HEK293 (cell line): ENCODE measurements around the gene OSBP2.

Experiments
- CTCF ChIA-PET: fragments of 350-600 bp; formaldehyde crosslinking; extraction: SDS; loops from one replicate; lab custom pipeline; 2021; ENCODE audit warnings: antibody characterized with exemption; lab: Yijun Ruan, JAX
- POLR2A ChIA-PET: fragments of 300-600 bp; formaldehyde crosslinking; extraction: SDS; loops from one replicate; lab custom pipeline; 2020; ENCODE audit warnings: antibody characterized with exemption, inconsistent platforms; lab: Yijun Ruan, JAX
- H3K27ac ChIP-seq: fragments of 200-500 bp; sonication (Bioruptor generic); 2 replicates; pipeline ENCODE4 v1.5.1; 2014; ENCODE audit warnings: low read depth, low read length, control low read depth, inconsistent platforms; ENCODE audit errors: extremely low read depth
- H3K36me3 ChIP-seq, 2 experiments: fragments of 200-500 bp in 1 of 2; sonication (Bioruptor generic) in 1 of 2; 1 replicate in 1 of 2; 2 replicates in 1 of 2; pipeline ENCODE4 v1.5.1; 2014 to 2017; ENCODE audit warnings: inconsistent platforms in 2 of 2, low read length in 2 of 2; ENCODE audit not compliant: control insufficient read depth in 2 of 2, insufficient read depth in 1 of 2
- H3K4me1 ChIP-seq: fragments of 200-500 bp; sonication (Bioruptor generic); 2 replicates; pipeline ENCODE4 v1.5.1; 2014; ENCODE audit warnings: mild to moderate bottlenecking, low read length, inconsistent platforms; ENCODE audit not compliant: control insufficient read depth, insufficient read depth
- H3K4me3 ChIP-seq: 2 replicates; pipeline ENCODE4 v1.5.1; 2011; ENCODE audit warnings: low read depth, mild to moderate bottlenecking, control low read depth, low read length, moderate library complexity
- H3K9me3 ChIP-seq: fragments of 200-500 bp; sonication (Bioruptor generic); 2 replicates; pipeline ENCODE4 v1.5.1; 2014; ENCODE audit warnings: low read depth, low read length, inconsistent platforms; ENCODE audit not compliant: control insufficient read depth, insufficient read depth
- BCL6B ChIP-seq: fragments of 450-650 bp; formaldehyde crosslinking; IDR thresholded peaks from 2 replicates; pipeline ENCODE4 v1.5.1; 2017; ENCODE audit warnings: missing biosample characterization, missing genetic modification characterization
- TCF7L2 ChIP-seq: IDR thresholded peaks from 2 replicates; pipeline ENCODE4 v1.6.1; 2011; ENCODE audit warnings: low read depth, mild to moderate bottlenecking, inconsistent platforms, low read length, moderate library complexity, borderline replicate concordance
- ZFP3 ChIP-seq: fragments of 450-650 bp; formaldehyde crosslinking; IDR thresholded peaks from 2 replicates; pipeline ENCODE4 v1.5.1; 2016; ENCODE audit warnings: low read depth, missing biosample characterization, missing genetic modification characterization
- ZFP69B ChIP-seq: fragments of 450-650 bp; formaldehyde crosslinking; IDR thresholded peaks from 2 replicates; pipeline ENCODE4 v1.5.1; 2016; ENCODE audit warnings: missing biosample characterization, missing genetic modification characterization
- ZIC2 ChIP-seq: fragments of 450-650 bp; formaldehyde crosslinking; IDR thresholded peaks from 2 replicates; pipeline ENCODE4 v1.5.1; 2016; ENCODE audit warnings: missing biosample characterization, missing genetic modification characterization
- ZNF10 ChIP-seq: fragments of 450-650 bp; formaldehyde crosslinking; IDR thresholded peaks from 2 replicates; pipeline ENCODE4 v1.5.1; 2017; ENCODE audit warnings: missing biosample characterization, missing genetic modification characterization
- ZNF114 ChIP-seq: fragments of 450-650 bp; formaldehyde crosslinking; IDR thresholded peaks from 2 replicates; pipeline ENCODE4 v1.5.0; 2017; ENCODE audit warnings: missing biosample characterization, missing genetic modification characterization
- ZNF221 ChIP-seq: fragments of 450-650 bp; formaldehyde crosslinking; IDR thresholded peaks from 2 replicates; pipeline ENCODE4 v1.5.1; 2017; ENCODE audit warnings: missing biosample characterization, missing genetic modification characterization, borderline replicate concordance
- ZNF223 ChIP-seq: fragments of 450-650 bp; formaldehyde crosslinking; IDR thresholded peaks from 2 replicates; pipeline ENCODE4 v1.5.1; 2016; ENCODE audit warnings: missing biosample characterization, missing genetic modification characterization
- ZNF23 ChIP-seq: fragments of 450-650 bp; formaldehyde crosslinking; IDR thresholded peaks from 2 replicates; pipeline ENCODE4 v1.5.1; 2016; ENCODE audit warnings: missing biosample characterization, missing genetic modification characterization, borderline replicate concordance
- ZNF248 ChIP-seq: fragments of 450-650 bp; formaldehyde crosslinking; IDR thresholded peaks from 2 replicates; pipeline ENCODE4 v1.5.1; 2017; ENCODE audit warnings: missing biosample characterization, missing genetic modification characterization
- ZNF280D ChIP-seq: fragments of 450-650 bp; formaldehyde crosslinking; IDR thresholded peaks from 2 replicates; pipeline ENCODE4 v1.5.1; 2016; ENCODE audit warnings: missing biosample characterization, missing genetic modification characterization
- ZNF501 ChIP-seq: fragments of 450-650 bp; formaldehyde crosslinking; IDR thresholded peaks from 2 replicates; pipeline ENCODE4 v1.5.1; 2016; ENCODE audit warnings: missing biosample characterization, missing genetic modification characterization
- ZNF580 ChIP-seq: fragments of 450-650 bp; formaldehyde crosslinking; IDR thresholded peaks from 2 replicates; pipeline ENCODE4 v1.5.1; 2016; ENCODE audit warnings: missing biosample characterization, missing genetic modification characterization
- ZNF624 ChIP-seq: fragments of 450-650 bp; formaldehyde crosslinking; IDR thresholded peaks from 2 replicates; pipeline ENCODE4 v1.5.1; 2017; ENCODE audit warnings: missing biosample characterization, missing genetic modification characterization
- ZNF645 ChIP-seq: fragments of 450-650 bp; formaldehyde crosslinking; IDR thresholded peaks from 2 replicates; pipeline ENCODE4; 2016; ENCODE audit warnings: missing biosample characterization, missing genetic modification characterization
- ZNF677 ChIP-seq: fragments of 450-650 bp; IDR thresholded peaks from 2 replicates; pipeline ENCODE4 v1.5.0; 2018; ENCODE audit warnings: missing biosample characterization, mild to moderate bottlenecking, missing genetic modification characterization, moderate library complexity
- ZNF692 ChIP-seq: fragments of 450-650 bp; formaldehyde crosslinking; IDR thresholded peaks from 2 replicates; pipeline ENCODE4 v1.5.1; 2016; ENCODE audit warnings: missing biosample characterization, missing genetic modification characterization
- ZNF704 ChIP-seq: fragments of 450-650 bp; formaldehyde crosslinking; IDR thresholded peaks from 2 replicates; pipeline ENCODE4 v1.5.1; 2016; ENCODE audit warnings: missing biosample characterization, missing genetic modification characterization
- ZNF792 ChIP-seq: fragments of 450-650 bp; formaldehyde crosslinking; IDR thresholded peaks from 2 replicates; pipeline ENCODE4 v1.5.1; 2016; ENCODE audit warnings: missing biosample characterization, missing genetic modification characterization
- ZXDB ChIP-seq: fragments of 450-650 bp; formaldehyde crosslinking; IDR thresholded peaks from 2 replicates; pipeline ENCODE4 v1.5.1; 2016; ENCODE audit warnings: missing biosample characterization, missing genetic modification characterization

OSBP2 gene

GRCh38 chr22:30826670-30827355, 132.1 kb downstream of the OSBP2 start:
- Histone ChIP-seq H3K4me1 (no peaks in the 10 kb centered on the region), H3K36me3 (no peaks in the 10 kb centered on the region), H3K27ac (no peak overlapping the region), H3K9me3 (no peaks in the 10 kb centered on the region), H3K4me3 (no peak overlapping the region)
- TF ChIP-seq TCF7L2, result no peak
- no peak for TF ChIP-seq ZNF223
- no peak for TF ChIP-seq ZNF23 (tag by site-specific recombination)
- no peak for TF ChIP-seq ZFP69B (tag by site-specific recombination)
- TF ChIP-seq ZNF114 (tag by site-specific recombination), result no peak
- TF ChIP-seq ZNF580, result no peak
- TF ChIP-seq ZIC2, result no peak
- TF ChIP-seq ZNF248 (tag by site-specific recombination), result no peak
- no peak for TF ChIP-seq ZXDB (tag by site-specific recombination)
- TF ChIP-seq ZNF624 (tag by site-specific recombination), result no peak
- CTCF ChIA-PET, result interaction anchor here (1.0 kb wide), 1 partner anchor 93 kb away, joined by 3 read pairs; no protein-coding TSS in a partner anchor
- POLR2A ChIA-PET, result no interaction called here

- ChIA-PET CTCF (interaction anchor here (0.7 kb wide), 1 partner anchor 17 kb away, joined by 4 read pairs; no protein-coding TSS in a partner anchor), POLR2A (no interaction called here)
- no peaks in the 10 kb centered on the region for H3K4me1 ChIP-seq
- H3K36me3 ChIP-seq, result no peaks in the 10 kb centered on the region
- H3K9me3 ChIP-seq, result no peaks in the 10 kb centered on the region
- no peak overlapping the region for H3K27ac ChIP-seq
- no peak overlapping the region for H3K4me3 ChIP-seq
- no peak for TF ChIP-seq ZNF704
- TF ChIP-seq ZNF645 (tag by site-specific recombination), result no peak
- TF ChIP-seq BCL6B (tag by site-specific recombination), result no peak
- no peak for TF ChIP-seq ZFP3 (tag by site-specific recombination)
Observed at GRCh38 chr22:30827646-30828045, 133.0 kb downstream of the OSBP2 start.

GRCh38 chr22:30828187-30829155, 133.8 kb downstream of the OSBP2 start:
- POLR2A ChIA-PET, result no interaction called here
- CTCF ChIA-PET, result interaction anchor here (0.7 kb wide), 1 partner anchor 16 kb away, joined by 4 read pairs; no protein-coding TSS in a partner anchor
- Histone ChIP-seq H3K9me3 (no peaks in the 10 kb centered on the region), H3K27ac (no peak overlapping the region), H3K36me3 (no peaks in the 10 kb centered on the region), H3K4me1 (no peaks in the 10 kb centered on the region), H3K4me3 (no peak overlapping the region)
- TF ChIP-seq ZNF10 (no peak), ZNF221 (tag by site-specific recombination) (no peak), ZNF677 (tag by site-specific recombination) (no peak), ZNF692 (tag by site-specific recombination) (no peak), ZNF624 (tag by site-specific recombination) (no peak), ZNF501 (no peak), ZNF792 (no peak), ZNF280D (tag by site-specific recombination) (no peak)
